Thoracic aorta (tissue), 2 donors: ENCODE measurements around the gene PTPN6. TPM values are rescaled to one million over a fixed set of nuclear protein-coding genes. Genes with fewer than 3 reads are reported as not detected.

Experiments
- ATAC-seq: fragments of 150-250 bp; one replicate; pipeline ENCODE4 v1.8.0; 2017; ENCODE audit warnings: low read depth; ENCODE audit not compliant: insufficient number of reproducible peaks, low FRiP score
- DNase-seq: peaks from one replicate; pipeline ENCODE4 v3.0.0-alpha.2; 2020; ENCODE audit warnings: low spot score
- H3K27ac ChIP-seq, 2 donors: fragments of 200-600 bp; sonication (generic); 1 replicate in 1 of 2; 2 replicates in 1 of 2; pipeline ENCODE4 v1.5.1; 2016; ENCODE audit warnings: mild to moderate bottlenecking in 2 of 2, moderate library complexity in 2 of 2
- H3K27me3 ChIP-seq: fragments of 200-600 bp; sonication (generic); replicated peaks from 2 replicates; pipeline ENCODE4 v1.6.0; 2016; ENCODE audit warnings: mild to moderate bottlenecking; ENCODE audit not compliant: insufficient read depth
- H3K36me3 ChIP-seq: fragments of 200-600 bp; sonication (generic); one replicate; pipeline ENCODE4 v1.5.1; 2016
- H3K4me1 ChIP-seq, 2 donors: fragments of 200-600 bp; sonication (generic); 1 replicate in 1 of 2; 2 replicates in 1 of 2; pipeline versions ENCODE4 v1.5.1 to v1.6.0; 2016; ENCODE audit warnings: low read depth in 2 of 2, mild to moderate bottlenecking in 1 of 2; ENCODE audit not compliant: control insufficient read depth in 1 of 2
- H3K4me3 ChIP-seq: fragments of 200-600 bp; sonication (generic); 2 replicates; pipeline ENCODE4 v1.5.1; 2016; ENCODE audit warnings: mild to moderate bottlenecking
- H3K9me3 ChIP-seq: fragments of 200-600 bp; sonication (generic); 2 replicates; pipeline ENCODE4 v1.5.1; 2016
- total RNA-seq, 2 donors: library from RNA; depleted of rRNA; stranded (reverse); fragments of >200 nt; gene quantifications; one replicate each; pipeline versions ENCODE4 v1.1.0 to v1.2.3, GENCODE V29; 2016
- TF ChIP-seq, protein P1 (sequence below): fragments of 200-600 bp; sonication (generic); IDR thresholded peaks from one replicate; pipeline ENCODE4 v1.5.1; 2019; ENCODE audit warnings: antibody characterized with exemption

Gene PTPN6
- total RNA-seq, 2 donors from 2014 or later, result 19.0 to 24.0 TPM

DNA sequence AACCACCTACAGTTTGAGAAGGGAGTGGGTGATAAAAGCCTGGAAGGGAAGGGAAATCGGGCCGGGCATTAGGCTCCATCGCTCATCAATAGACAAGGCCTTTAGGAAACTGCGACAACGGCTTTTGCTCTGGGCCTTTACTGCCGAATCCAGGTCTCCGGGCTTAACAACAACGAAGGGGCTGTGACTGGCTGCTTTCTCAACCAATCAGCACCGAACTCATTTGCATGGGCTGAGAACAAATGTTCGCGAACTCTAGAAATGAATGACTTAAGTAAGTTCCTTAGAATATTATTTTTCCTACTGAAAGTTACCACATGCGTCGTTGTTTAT is 7.8 kb upstream of the PTPN6 start:
- Histone ChIP-seq H3K36me3 (peaks cover 4% of the 10 kb centered on the region), H3K27me3 (no peaks in the 10 kb centered on the region), H3K9me3 (no peaks in the 10 kb centered on the region), H3K4me1 (peaks cover 25 to 39% of the 10 kb centered on the region in 2 donors), H3K4me3 (peak overlapping the region; percentile 77), H3K27ac (peak overlapping the region; percentile 95 to 99)
- DNase-seq (peak; percentile 76), ATAC-seq (peak; percentile 56)
- TF ChIP-seq, protein P1, sequence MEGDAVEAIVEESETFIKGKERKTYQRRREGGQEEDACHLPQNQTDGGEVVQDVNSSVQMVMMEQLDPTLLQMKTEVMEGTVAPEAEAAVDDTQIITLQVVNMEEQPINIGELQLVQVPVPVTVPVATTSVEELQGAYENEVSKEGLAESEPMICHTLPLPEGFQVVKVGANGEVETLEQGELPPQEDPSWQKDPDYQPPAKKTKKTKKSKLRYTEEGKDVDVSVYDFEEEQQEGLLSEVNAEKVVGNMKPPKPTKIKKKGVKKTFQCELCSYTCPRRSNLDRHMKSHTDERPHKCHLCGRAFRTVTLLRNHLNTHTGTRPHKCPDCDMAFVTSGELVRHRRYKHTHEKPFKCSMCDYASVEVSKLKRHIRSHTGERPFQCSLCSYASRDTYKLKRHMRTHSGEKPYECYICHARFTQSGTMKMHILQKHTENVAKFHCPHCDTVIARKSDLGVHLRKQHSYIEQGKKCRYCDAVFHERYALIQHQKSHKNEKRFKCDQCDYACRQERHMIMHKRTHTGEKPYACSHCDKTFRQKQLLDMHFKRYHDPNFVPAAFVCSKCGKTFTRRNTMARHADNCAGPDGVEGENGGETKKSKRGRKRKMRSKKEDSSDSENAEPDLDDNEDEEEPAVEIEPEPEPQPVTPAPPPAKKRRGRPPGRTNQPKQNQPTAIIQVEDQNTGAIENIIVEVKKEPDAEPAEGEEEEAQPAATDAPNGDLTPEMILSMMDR, result no peak

DNA sequence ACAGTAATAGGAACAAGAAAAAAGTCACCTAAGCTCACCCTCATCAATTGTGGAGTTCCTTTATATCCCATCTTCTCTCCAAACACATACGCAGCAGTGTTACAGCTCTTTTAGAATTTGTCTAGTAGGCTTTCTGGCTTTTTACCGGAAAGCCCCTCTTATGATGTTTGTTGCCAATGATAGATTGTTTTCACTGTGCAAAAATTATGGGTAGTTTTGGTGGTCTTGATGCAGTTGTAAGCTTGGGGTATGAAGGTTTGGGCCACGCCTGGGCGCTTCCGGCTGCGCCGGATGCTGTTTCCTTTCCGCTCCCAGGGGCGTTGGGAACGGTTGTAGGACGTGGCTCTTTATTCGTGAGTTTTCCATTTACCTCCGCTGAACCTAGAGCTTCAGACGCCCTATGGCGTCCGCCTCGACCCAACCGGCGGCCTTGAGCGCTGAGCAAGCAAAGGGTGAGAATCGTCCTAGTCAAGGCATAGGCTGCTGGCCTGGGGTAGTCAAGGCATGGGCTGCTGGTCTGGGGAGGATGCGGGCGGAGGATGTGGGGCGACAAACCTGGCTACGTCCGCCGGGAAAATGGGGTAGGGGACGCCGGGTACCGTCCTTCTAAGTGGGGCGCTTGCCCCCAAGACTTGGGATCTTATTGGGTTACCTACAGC is 7.3 kb upstream of the PTPN6 start, which contains the start of the genes C12orf57 and RNU7-1:
TSS of gene C12orf57 (plus strand) at position 301 of the 659 bp plus-strand sequence. CDS start at position 401, 100 bp downstream.
TSS of gene RNU7-1 (plus strand) at position 95 of the 659 bp plus-strand sequence.
- H3K4me1 ChIP-seq, result peaks cover 21 to 34% of the 10 kb centered on the region in 2 donors
- H3K36me3 ChIP-seq, result peaks cover 4% of the 10 kb centered on the region
- peak within 1 kb of the TSS; percentile 95 to 99 for H3K27ac ChIP-seq
- TF ChIP-seq, protein P1, result no peak
- H3K4me3 ChIP-seq, result peak within 1 kb of the TSS; percentile 77
- no peak for DNase-seq
- no peaks in the 10 kb centered on the region for H3K9me3 ChIP-seq
- H3K27me3 ChIP-seq, result no peaks in the 10 kb centered on the region
- ATAC-seq, result peak; percentile 56

- Histone ChIP-seq H3K4me1 (peaks cover 21 to 27% of the 10 kb centered on the region in 2 donors), H3K36me3 (peaks cover 4% of the 10 kb centered on the region), H3K4me3 (peak overlapping the region; percentile 77), H3K9me3 (no peaks in the 10 kb centered on the region), H3K27me3 (no peaks in the 10 kb centered on the region), H3K27ac (peak overlapping the region; percentile 95 to 99)
- DNase-seq (peak; percentile 82), ATAC-seq (peak; percentile 75)
- TF ChIP-seq, protein P1, result peak; percentile 90
Measured at GRCh38 chr12:6944381-6945186, 6.6 kb upstream of the PTPN6 start.

- H3K4me3 ChIP-seq, result no peak overlapping the region
Measured at GRCh38 chr12:6945613-6946012, 5.5 kb upstream of the PTPN6 start.

More at GRCh38 chr12:6945613-6946012, 5.5 kb upstream of the PTPN6 start:
- H3K9me3 ChIP-seq, result no peaks in the 10 kb centered on the region
- no peak for ATAC-seq
- TF ChIP-seq, protein P1, result no peak
- H3K36me3 ChIP-seq, result peaks cover 4% of the 10 kb centered on the region
- no peak for DNase-seq
- H3K27ac ChIP-seq, result no peak overlapping the region
- peaks cover 21 to 27% of the 10 kb centered on the region in 2 donors for H3K4me1 ChIP-seq
- no peaks in the 10 kb centered on the region for H3K27me3 ChIP-seq
